Keratinocyte (primary cell): ENCODE data around the gene NDUFA11. TPM values are rescaled to one million over a fixed set of nuclear protein-coding genes. Genes with fewer than 3 reads are reported as not detected.

Source experiments
- DNase-seq: peaks from one replicate; pipeline ENCODE4 v3.0.0-alpha.2; 2011; ENCODE audit warnings: low read depth, missing footprints, low spot score
- FAIRE-seq: peaks from 2 replicates; lab custom pipeline; 2011; peaks lifted over from hg19 to GRCh38; lab: Jason Lieb, UNC
- H2AFZ ChIP-seq: 2 replicates; pipeline ENCODE4 v1.6.0; 2012; ENCODE audit warnings: low read length, control low read depth, inconsistent platforms; ENCODE audit not compliant: control insufficient read depth
- H3K27ac ChIP-seq: 2 replicates; pipeline ENCODE4 v1.5.1; 2011; ENCODE audit warnings: low read length; ENCODE audit not compliant: control insufficient read depth, insufficient read depth
- H3K27me3 ChIP-seq: 3 replicates; pipeline ENCODE4 v1.6.0; 2011; ENCODE audit warnings: low read length; ENCODE audit not compliant: control insufficient read depth, insufficient read depth; ENCODE audit errors: extremely low read depth
- H3K36me3 ChIP-seq, 2 experiments: 2 replicates in 1 of 2; 3 replicates in 1 of 2; pipeline ENCODE4 v1.5.1; 2011; ENCODE audit warnings: low read length in 2 of 2, mild to moderate bottlenecking in 1 of 2; ENCODE audit not compliant: control insufficient read depth in 2 of 2, insufficient read depth in 2 of 2; ENCODE audit errors: extremely low read depth in 1 of 2
- H3K4me1 ChIP-seq: 3 replicates; pipeline ENCODE4 v1.5.1; 2011; ENCODE audit warnings: low read length; ENCODE audit not compliant: control insufficient read depth, insufficient read depth; ENCODE audit errors: extremely low read depth
- H3K4me2 ChIP-seq: 3 replicates; pipeline ENCODE4 v1.6.0; 2011; ENCODE audit warnings: low read depth, low read length; ENCODE audit not compliant: control insufficient read depth, insufficient read depth; ENCODE audit errors: extremely low read depth
- H3K4me3 ChIP-seq, 3 experiments: fragments of 200-600 bp in 1 of 3; sonication (generic) in 1 of 3; 2 replicates in 2 of 3; 3 replicates in 1 of 3; pipeline ENCODE4 v1.5.1; 2011 to 2016; ENCODE audit warnings: low read length in 3 of 3, mild to moderate bottlenecking in 3 of 3, control low read depth in 2 of 3, inconsistent platforms in 1 of 3, low read depth in 1 of 3, mixed read lengths in 1 of 3, mixed run types in 1 of 3, moderate library complexity in 1 of 3; ENCODE audit not compliant: control insufficient read depth in 2 of 3, insufficient read depth in 2 of 3; ENCODE audit errors: extremely low read depth in 1 of 3
- H3K79me2 ChIP-seq: 2 replicates; pipeline ENCODE4 v1.6.0; 2012; ENCODE audit warnings: low read length; ENCODE audit not compliant: control insufficient read depth, insufficient read depth
- H3K9ac ChIP-seq: 3 replicates; pipeline ENCODE4 v1.6.0; 2011; ENCODE audit warnings: low read length; ENCODE audit not compliant: control insufficient read depth, insufficient read depth; ENCODE audit errors: extremely low read depth
- H3K9me1 ChIP-seq: 3 replicates; pipeline ENCODE4 v1.6.0; 2011; ENCODE audit warnings: low read length; ENCODE audit not compliant: control insufficient read depth, insufficient read depth; ENCODE audit errors: extremely low read depth
- H3K9me3 ChIP-seq: 2 replicates; pipeline ENCODE4 v1.5.1; 2012; ENCODE audit warnings: low read depth, low read length; ENCODE audit not compliant: control insufficient read depth
- H4K20me1 ChIP-seq: 3 replicates; pipeline ENCODE4 v1.6.0; 2011; ENCODE audit warnings: low read length; ENCODE audit not compliant: control insufficient read depth, insufficient read depth; ENCODE audit errors: extremely low read depth
- EZH2 ChIP-seq: IDR thresholded peaks from one replicate; pipeline ENCODE4 v1.6.1; 2012; ENCODE audit warnings: inconsistent platforms, mild to moderate bottlenecking, low read length, moderate library complexity
- dilution Hi-C: fragments of 300-500 bp; cut with MboI; formaldehyde crosslinking; loops from one replicate; pipeline ENCODE4 v1.7.0; 2020; ENCODE audit warnings: low sequenced_read_pairs; ENCODE audit not compliant: extremely low pct_ligation_motif_present
- polyA plus RNA-seq, 5 experiments: library from polyadenylated mRNA; depleted of rRNA in 3 of 5; stranded (reverse) in 3 of 5; stranded (forward) in 1 of 5; unstranded in 1 of 5; fragments of >200 nt; gene quantifications; 1 replicate in 1 of 5; 2 replicates in 3 of 5; 3 replicates in 1 of 5; pipeline versions ENCODE4 v1.2.1 to v1.2.3, GENCODE V29; 2011 to 2012; ENCODE audit warnings: missing spikeins in 2 of 5, low read depth in 1 of 5, low replicate concordance in 1 of 5
- TF ChIP-seq, protein P1 (sequence below), 3 experiments: IDR thresholded peaks in 1 of 3; conservative IDR thresholded peaks in 1 of 3; optimal IDR thresholded peaks in 1 of 3; 2 replicates in 2 of 3; 3 replicates in 1 of 3; pipeline versions ENCODE3 to v1.5.1; 2011; ENCODE audit warnings: low read length in 3 of 3, mild to moderate bottlenecking in 3 of 3, moderate library complexity in 2 of 3, control low read depth in 1 of 3, inconsistent platforms in 1 of 3; ENCODE audit not compliant: insufficient read depth in 2 of 3; ENCODE audit errors: extremely low read depth in 1 of 3

NDUFA11 gene
- polyA plus RNA-seq, 1 donor (not counting 4 experiments of a cell fraction or from before 2014, with no cell fraction given) = 122 TPM

DNA sequence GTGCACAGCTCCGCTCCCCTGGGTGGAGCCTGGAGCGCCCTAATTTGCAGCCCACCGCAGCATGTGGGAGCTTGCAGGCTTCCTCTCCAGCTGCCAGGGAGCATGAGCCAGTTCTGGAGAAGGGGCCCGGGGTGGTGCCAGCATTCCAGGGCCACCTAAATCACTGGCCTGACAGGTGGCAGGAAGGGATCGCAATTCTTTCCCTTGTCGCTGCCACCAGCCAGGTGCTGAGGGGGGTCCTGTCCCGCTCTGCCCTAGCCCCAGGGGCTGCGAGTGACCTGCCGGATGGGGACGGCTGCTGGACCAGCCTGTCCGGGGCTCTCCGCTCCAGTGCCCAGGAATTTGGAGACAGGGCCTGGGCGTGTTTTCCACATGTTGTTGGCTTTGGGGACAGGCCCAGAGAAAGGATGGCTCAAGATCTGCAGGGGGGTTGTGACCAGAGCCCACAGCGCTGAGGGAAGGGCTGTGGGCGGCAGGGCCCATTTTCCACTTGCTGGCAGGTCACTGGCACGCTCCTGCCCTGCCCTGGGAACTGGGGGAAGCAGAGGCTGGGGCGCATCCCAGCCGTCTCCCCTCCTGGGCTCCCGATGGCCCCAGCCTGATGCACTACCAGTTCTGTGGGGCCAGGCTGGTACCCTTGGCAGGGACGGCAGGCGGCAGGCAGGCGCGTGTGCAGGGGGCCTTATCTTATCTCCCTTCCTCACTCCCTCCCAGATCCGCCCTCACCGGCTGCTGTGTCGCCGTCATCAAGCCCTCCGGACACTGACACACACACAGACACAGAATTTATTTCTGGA, 9.5 kb downstream of the NDUFA11 start:
- H3K27ac ChIP-seq = no peak overlapping the region
- no peak overlapping the region for H3K9ac ChIP-seq

DNA sequence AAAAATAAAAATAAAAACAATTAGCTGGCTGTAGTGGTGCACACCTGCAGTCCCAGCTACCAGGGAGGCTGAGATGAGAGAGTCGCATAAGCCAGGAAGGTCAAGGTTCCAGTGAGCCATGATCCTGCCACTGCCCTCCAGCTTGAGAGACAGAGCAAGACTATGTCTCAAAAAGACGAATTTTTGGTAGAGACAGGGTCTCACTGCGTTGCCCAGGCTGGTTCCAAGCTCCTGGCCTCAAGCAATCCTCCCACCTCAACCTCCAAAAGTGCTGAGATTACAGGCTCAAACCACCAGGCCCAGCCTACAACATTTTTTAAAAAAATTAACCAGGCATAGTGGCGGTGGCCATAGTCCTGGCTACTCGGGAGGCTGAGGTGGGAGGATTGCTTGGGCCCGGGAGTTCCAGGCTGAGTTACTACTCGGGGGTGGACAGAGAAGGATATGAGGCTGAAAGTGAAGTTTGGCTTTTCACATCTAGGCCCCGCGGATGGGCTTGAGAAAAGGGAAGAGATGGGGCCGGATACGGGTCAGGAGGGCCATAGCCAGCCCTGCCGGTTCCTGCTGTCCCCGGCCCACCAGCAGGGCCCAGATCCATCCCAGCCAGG, 10.2 kb downstream of the NDUFA11 start:
- peaks cover 11% of the 10 kb centered on the region for H3K79me2 ChIP-seq
- no peak for DNase-seq
- FAIRE-seq = no peak
- no peaks in the 10 kb centered on the region for H3K9me3 ChIP-seq
- no peak overlapping the region for H3K4me3 ChIP-seq
- H4K20me1 ChIP-seq = peaks cover 2% of the 10 kb centered on the region
- H3K9me1 ChIP-seq = no peaks in the 10 kb centered on the region
- dilution Hi-C loops = no loop called here
- no peak for TF ChIP-seq EZH2
- TF ChIP-seq, protein P1, sequence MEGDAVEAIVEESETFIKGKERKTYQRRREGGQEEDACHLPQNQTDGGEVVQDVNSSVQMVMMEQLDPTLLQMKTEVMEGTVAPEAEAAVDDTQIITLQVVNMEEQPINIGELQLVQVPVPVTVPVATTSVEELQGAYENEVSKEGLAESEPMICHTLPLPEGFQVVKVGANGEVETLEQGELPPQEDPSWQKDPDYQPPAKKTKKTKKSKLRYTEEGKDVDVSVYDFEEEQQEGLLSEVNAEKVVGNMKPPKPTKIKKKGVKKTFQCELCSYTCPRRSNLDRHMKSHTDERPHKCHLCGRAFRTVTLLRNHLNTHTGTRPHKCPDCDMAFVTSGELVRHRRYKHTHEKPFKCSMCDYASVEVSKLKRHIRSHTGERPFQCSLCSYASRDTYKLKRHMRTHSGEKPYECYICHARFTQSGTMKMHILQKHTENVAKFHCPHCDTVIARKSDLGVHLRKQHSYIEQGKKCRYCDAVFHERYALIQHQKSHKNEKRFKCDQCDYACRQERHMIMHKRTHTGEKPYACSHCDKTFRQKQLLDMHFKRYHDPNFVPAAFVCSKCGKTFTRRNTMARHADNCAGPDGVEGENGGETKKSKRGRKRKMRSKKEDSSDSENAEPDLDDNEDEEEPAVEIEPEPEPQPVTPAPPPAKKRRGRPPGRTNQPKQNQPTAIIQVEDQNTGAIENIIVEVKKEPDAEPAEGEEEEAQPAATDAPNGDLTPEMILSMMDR (optimal IDR thresholded peaks at IDR 0.05 in 1 of 3, IDR thresholded peaks at IDR 0.05 in 1 of 3, conservative IDR thresholded peaks at IDR 0.05 in 1 of 3; ENCODE audit: extremely low read depth in 1 of 3, insufficient read depth in 2 of 3, low read length in 3 of 3) = no peak
- H3K9ac ChIP-seq = no peak overlapping the region
- H3K4me1 ChIP-seq = peaks cover 18% of the 10 kb centered on the region
- H2AFZ ChIP-seq = no peak overlapping the region
- H3K27ac ChIP-seq = no peak overlapping the region
- H3K36me3 ChIP-seq = peaks cover 14 to 16% of the 10 kb centered on the region in 2 experiments
- no peak overlapping the region for H3K4me2 ChIP-seq
- H3K27me3 ChIP-seq = no peaks in the 10 kb centered on the region

More for the DNA sequence above, 9.5 kb downstream of the NDUFA11 start:
- Histone ChIP-seq H3K27me3 (no peaks in the 10 kb centered on the region), H2AFZ (no peak overlapping the region), H3K9me3 (no peaks in the 10 kb centered on the region), H3K4me3 (no peak overlapping the region), H3K9me1 (no peaks in the 10 kb centered on the region), H3K36me3 (peaks cover 14 to 17% of the 10 kb centered on the region in 2 experiments), H3K4me1 (peaks cover 18% of the 10 kb centered on the region), H3K4me2 (no peak overlapping the region), H3K79me2 (peaks cover 11% of the 10 kb centered on the region), H4K20me1 (peaks cover 2% of the 10 kb centered on the region)
- no peak for FAIRE-seq
- TF ChIP-seq EZH2 = no peak
- TF ChIP-seq, protein P1 (optimal IDR thresholded peaks at IDR 0.05 in 1 of 3, IDR thresholded peaks at IDR 0.05 in 1 of 3, conservative IDR thresholded peaks at IDR 0.05 in 1 of 3; ENCODE audit: extremely low read depth in 1 of 3, insufficient read depth in 2 of 3, low read length in 3 of 3) = no peak
- dilution Hi-C loops = no loop called here
- no peak for DNase-seq
